GM18505 (cell line): Measurements from ENCODE around the gene CPE.

Experiments used
- ATAC-seq: cut with Tn5 transposase; IDR thresholded peaks from one replicate; pipeline ENCODE4 v1.9.1; 2021; ENCODE audit not compliant: unreplicated experiment
- POLR2A ChIP-seq: IDR thresholded peaks from 4 replicates; pipeline ENCODE4 v1.6.1; 2011; ENCODE audit warnings: borderline replicate concordance; ENCODE audit not compliant: insufficient read depth, insufficient read length; ENCODE audit errors: extremely low read depth

Gene CPE

DNA sequence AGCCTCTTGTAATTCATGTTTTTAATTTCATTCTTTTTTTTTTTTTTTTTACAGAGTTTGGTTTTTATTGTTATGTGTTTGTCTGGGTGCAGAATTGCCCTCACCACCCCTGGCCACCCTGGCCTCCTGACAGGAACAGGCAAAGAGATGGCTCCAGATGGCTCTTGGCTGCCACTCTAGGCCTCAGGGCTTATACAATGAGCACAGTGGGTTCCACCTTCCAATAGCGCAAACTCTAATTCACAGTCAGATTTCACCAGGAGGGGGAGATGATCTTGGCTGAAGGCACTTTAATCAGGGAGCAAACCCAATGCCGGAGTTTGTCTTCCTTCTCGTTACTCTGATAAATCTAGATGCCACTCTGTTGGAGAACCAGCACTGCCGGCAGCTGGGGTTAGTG is 24.8 kb downstream of the CPE start:
- no peak for TF ChIP-seq POLR2A
- ATAC-seq, result no peak

DNA sequence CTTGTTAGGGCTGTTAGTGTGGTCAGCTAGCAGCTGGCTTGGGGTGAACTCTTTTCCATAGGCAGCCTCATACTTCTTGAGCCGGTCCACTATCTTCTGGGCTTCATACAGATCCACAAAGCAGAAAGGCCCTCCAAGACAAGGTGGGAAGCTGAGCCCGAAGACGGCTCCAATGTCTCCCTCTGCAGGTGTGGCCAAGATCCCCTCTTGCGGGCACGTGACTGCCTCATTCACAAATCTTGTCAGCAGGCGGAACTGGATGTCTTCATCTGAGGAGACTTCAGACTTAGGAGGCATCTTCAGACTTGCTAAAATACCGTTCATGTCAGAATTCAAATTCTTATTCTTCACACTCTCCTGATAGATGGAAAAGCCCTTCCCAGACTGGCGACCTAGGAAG is 25.3 kb downstream of the CPE start:
- ATAC-seq, result no peak

DNA sequence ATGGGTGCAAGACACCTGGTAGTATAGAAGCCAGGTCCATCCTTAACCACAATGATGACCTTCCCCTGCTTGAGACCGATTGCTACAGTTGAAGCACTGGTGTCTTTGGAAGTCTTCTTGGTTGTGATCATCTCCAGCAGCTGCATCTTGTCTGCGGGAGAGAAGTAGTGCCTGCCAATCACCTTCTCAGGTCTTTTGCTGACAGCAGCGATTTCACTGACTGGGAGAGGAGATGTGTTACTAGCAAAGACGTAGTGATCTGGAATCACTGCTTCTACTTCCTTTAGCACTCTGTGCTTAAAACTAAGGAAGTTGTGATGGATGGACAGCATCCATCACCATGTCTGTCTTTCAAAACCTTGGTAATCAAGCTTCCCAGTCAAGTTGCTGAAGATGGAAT is 25.9 kb downstream of the CPE start:
- TF ChIP-seq POLR2A, result no peak
- no peak for ATAC-seq

More for the DNA sequence above, 25.3 kb downstream of the CPE start:
- no peak for TF ChIP-seq POLR2A

DNA sequence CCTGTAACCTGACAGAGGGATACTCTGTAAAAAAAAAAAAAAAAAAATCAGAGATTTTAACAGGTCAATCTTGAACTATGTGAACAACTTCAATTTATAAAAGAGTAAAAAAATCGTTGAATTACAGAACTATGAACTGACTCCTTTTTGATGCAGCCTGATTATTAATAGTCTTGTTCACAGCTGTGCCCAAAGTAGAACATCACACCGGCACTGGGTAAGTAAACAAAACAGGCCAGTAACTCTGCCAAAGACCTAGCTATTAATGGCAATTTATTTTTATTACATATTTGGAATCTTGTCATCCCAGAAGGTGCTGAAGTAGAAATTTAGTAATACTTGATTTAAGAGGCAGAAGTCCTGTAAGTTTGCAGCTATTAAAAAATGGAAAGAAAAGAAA is 31.4 kb downstream of the CPE start:
- TF ChIP-seq POLR2A, result no peak
- ATAC-seq, result no peak

DNA sequence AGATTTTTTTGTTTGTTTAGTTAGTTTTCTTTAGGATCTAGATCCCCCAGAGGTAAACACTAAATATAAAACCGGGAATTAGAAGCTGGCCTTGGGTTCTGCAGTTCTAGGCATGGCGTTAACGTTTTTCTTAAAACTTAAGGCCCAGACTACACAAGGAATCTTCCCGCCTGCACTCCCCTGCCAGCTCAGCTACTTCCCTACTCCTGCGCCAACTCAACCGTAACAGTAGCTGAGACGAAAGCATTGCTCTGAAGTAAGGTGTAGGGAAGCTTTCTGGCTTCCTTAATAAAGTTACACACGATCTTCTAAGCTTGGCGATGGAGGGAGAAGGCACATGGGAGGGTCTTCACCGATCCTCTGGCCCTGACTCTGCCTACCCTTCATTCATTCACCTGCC is 37.1 kb downstream of the CPE start:
- no peak for TF ChIP-seq POLR2A
- ATAC-seq, result no peak

DNA sequence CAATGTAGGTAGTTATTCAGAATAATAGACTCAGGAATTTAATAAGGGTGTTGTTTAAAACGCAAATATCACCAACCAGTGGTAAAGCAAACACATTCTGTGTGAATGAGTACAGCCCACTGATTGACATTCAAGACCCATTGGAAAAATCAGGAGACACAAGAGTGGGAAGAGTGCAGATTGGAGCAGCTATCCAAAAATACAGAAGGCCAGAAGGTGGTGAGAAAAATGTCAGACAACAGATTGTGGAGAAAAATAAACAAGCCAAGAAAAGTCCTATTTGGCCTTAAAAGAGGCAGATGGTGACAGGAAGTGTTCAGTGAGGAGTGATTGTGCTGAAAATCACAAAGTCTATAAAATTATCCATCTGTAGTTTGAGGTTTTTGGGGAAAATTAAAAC is 39.3 kb downstream of the CPE start:
- TF ChIP-seq POLR2A, result no peak

DNA sequence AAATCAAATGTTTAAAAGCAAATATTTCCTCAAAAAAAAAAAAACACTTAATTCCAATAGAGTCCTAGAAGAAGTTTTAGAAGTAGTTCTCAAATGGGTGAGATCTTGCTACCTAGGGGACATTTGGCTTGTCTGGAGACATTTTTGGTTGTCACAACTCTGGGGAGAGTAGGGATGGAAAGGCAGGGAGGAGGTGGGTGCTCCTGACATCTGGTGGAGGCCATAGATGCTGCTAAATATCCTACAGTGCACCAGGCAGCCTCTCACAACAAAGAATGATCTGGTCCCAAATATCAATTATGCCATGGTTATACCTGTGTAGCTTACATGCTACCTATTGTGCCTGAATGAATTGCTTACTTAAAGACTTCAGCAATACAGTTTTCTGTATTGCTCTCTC is 46.8 kb downstream of the CPE start:
- no peak for TF ChIP-seq POLR2A
- ATAC-seq, result no peak

More for the DNA sequence above, 39.3 kb downstream of the CPE start:
- no peak for ATAC-seq

DNA sequence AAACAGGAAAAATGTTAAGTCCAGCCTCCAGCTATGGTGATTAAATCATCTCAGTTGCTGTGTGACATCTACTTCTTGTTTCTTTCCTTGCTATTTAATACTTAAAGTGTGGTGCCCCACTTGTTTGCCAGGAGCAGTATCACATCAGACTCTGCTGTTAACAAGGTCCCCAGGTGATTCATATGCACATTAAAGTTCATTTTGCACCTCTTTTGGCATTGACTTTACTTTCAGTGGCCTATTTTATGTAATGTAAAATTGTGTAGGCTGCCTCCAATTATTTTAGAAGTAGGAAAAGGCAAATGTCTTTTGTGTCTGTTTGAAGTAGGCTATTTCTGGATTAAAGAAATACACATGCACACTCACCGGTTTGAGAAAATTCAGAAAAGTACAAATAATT is 47.5 kb downstream of the CPE start:
- no peak for TF ChIP-seq POLR2A
- ATAC-seq, result no peak

DNA sequence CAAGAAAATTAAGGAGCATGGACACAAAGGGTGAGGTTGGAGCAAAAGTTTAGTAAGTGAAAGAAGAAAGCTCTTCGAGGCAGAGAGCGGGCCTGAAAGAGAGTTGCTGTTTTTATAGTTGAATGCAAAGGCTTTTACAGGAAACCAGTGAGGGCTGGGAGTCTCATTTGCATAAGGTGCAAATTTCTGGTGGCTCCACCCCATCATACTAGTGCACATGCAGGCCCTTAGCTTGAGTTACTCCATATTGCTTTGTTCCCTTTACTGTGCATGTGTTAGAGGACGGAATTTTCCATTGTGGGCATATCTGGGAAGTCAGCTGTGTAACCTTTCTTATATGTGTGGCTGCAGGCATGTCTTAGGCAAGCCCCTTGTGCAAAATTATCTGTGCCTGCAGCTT is 48.0 kb downstream of the CPE start:
- ATAC-seq, result no peak
- TF ChIP-seq POLR2A, result no peak

DNA sequence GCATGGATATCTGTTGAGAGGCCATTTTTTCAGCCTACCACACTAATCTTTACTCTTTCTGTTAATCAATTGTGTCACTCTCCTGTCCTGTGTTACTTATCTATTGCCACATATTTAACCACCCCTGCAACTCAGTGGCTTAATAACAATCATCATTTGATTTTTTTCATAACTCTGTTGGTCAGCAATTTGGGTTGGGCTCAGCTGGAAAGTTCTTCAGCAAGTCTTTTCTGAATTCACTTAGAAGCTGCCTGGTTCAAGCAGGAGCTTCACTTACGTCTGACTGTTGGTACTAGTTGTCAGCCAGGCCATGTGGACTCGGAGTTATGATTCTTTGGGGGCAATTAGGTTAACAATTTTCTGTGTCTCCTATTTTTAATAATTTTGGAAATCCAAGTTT is 50.1 kb downstream of the CPE start:
- ATAC-seq, result no peak
- TF ChIP-seq POLR2A, result no peak

DNA sequence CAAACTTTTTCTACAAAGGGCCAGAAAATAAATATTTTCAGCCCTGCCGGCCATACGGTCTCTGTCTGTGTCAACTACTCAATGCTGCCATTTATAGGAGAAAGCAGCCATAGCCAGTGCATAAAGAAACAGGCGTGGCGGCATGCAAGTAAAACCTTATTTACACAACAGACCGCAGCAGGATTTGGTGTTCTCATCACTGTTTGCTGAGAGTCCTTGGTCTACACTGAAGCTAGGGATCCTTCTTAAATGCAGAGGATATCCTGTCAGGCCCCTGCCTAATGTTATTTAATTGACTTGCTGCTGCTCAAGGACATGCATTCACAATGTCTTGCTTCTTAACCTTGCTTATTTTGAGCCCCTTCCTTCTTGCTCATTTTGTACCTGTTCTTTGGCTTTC is 54.7 kb downstream of the CPE start:
- ATAC-seq, result no peak
- TF ChIP-seq POLR2A, result no peak

DNA sequence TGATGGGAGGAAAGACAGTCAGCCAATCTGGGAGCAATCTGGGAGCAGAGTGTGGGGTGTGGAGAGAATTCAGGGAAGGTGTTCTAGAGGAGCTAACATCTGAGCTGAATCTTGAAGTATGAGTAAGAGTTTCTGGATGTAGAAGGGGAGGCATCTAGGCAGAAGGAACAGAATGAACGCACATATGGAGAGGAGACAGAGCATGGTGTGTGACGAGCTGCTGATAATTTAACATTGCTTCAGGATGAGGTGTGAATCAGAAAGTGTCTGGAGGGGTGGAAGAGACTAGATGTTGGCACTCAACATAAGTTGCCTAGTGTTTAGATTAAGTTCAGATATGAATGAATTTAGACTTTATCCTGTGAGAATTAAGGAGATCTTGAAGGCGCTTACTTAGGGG is 58.9 kb downstream of the CPE start:
- ATAC-seq, result no peak
- no peak for TF ChIP-seq POLR2A

DNA sequence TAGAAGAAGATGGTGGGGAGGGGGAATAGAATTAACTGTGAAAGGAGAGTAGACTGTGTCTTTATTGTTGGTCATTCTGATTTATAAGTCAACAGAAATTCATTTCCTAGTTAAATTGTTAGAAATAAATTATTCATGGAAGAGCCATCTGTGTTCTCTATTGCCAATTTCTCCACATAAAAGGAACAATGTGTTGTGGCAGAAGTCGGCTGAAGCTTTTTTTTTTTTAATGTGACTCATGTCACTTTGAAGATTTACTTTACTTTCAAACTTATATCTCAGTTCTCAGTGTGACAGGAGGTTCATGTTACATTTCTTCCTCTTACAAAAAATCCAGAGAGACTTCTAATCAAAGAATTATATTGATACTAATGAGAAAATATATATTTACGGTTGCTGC is 60.5 kb downstream of the CPE start:
- no peak for ATAC-seq
- TF ChIP-seq POLR2A, result no peak

DNA sequence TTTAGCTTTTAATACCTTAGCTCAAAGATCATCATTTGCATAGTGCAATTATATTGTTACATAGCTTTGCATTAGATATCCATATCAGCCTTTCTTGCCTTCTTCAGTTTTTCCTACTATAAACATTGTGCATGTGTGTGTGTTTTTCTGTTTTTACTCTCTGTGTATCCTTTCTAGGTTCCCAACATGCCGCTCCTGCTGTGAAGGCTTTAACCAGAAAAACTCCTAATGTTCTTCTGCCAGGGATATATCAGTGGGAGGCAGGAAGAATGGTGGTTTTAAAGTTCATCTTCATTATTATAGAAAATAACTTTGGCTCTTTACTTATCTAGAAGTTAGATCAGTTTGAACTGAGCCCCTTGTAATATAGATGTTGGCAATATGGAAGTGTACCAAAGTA is 61.2 kb downstream of the CPE start:
- ATAC-seq, result no peak
- TF ChIP-seq POLR2A, result no peak

DNA sequence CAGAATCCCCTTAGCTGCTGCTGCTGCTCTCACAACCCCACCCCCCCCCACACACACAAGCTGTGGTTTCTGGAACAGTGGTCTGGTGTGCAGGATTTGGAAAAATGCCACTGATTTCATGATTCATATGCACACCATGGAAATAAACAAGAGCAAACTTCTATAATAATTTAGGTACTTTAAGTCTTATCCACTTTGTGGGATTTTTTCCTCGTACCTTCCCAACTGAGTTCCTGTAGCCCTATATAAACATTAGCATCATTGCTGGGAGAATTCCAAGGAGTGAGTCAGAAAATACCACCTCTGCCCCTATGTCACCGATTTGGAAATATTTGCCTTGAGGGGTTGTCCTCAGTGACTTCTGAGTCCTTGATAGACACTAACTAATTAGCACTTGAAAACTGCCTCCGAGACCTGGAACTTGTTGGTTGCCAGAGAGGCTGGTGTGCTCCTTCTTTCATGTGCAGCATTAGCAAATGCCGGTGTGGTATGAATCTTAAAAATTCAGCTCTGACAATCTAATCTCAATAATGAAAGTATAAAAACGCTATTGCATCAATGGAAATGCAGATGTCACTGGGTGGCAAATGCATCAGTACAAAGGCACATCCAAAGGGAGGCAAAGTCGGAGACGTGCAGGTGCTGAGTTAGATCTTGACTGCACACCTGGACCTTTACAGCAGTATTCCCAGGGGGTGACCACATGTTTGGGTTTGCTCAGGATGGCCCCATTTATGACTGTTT is 61.8 kb downstream of the CPE start:
- no peak for TF ChIP-seq POLR2A
- no peak for ATAC-seq

DNA sequence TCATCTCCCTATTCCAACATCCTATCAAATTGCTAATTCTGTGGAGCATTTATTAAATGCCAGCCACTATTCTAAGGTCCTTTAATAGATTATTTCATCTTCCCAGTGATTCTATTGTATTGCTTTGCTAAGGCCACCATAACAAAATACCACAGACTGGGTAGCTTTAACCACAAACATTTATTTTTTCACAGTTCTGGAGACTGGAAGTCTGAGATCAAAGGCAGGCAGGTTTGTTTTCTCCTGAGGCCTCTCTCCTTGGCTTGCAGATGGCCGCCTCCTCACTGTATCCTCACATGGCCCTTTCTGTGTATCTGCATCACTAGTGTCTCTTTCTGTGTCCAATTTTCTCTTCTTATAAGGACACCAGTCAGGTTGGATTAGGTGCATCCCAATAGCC is 64.5 kb downstream of the CPE start:
- TF ChIP-seq POLR2A, result no peak
- no peak for ATAC-seq

DNA sequence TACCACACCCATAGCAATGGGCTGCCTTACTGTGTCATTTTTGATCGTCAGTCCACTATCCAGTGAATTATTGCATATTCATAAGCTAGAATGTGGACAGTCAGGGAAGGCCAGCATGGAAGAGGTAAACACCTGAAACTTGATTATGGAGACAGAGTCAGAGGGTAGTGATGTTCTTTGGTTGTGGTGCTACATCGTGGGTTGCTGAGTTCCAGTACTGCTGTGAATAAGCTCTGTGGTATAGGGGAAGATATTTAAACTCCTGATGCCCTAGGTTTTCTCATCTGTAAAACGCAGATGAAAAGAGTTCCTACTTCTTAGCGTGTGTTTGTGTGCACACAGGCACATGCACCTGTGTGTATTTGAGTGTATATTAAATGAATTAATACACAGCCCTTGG is 69.9 kb downstream of the CPE start:
- no peak for TF ChIP-seq POLR2A
- ATAC-seq, result no peak
